HG03439 (cell line): ENCODE measurements around the gene CEP170B.
"Not testable (repeated sequence)": the region's sequence is repeated elsewhere in the genome, so short reads cannot be mapped to it uniquely, and the experiment has no call there.

ENCODE experiments used
- ATAC-seq: cut with Tn5 transposase; IDR thresholded peaks from one replicate; pipeline ENCODE4 v1.9.1; 2021; ENCODE audit warnings: mild to moderate bottlenecking, moderate library complexity; ENCODE audit not compliant: unreplicated experiment

CEP170B gene

DNA sequence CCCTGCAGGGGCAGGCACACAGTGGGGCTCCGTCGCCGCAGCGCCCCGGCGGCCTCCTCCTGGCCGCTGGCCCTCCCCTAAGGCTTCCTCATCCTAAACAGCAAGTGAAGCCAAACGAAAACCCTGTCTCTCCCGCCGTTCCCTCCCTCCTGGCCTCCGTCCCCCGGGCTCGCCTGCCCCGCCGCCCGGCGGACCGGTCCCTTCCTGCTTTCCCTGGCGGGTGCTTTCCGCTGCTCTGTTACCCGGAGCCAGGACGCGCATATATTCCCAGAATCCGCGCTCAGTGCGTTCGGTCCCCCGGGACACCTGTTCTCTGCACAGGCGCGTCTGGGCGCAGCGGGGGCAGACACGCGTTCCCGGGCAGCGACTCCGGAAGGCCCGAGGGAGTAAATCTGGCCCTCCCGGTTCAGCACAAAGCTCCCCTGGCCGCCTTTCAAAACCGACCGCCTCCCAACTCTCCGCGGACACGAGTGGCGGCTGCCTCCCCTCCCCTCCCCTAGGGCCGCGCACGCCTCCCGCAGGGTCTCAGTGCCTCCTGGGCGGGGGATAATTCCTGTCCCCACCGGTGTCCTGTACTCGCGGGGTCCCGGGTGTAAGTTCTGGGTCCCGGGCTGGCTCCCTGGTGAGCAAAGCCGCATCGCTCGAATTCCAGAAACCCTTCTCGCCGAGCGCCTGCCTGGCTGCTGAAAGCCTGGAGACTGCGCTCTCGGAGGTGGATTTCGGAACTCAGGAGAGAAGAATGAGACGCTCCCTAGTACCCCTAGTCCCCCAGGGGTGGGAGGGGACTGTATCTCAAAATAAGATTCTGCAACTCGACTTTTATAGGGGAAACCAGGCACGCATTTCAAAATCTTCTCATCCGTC, 21.4 kb upstream of the CEP170B start:
- ATAC-seq: no peak

DNA sequence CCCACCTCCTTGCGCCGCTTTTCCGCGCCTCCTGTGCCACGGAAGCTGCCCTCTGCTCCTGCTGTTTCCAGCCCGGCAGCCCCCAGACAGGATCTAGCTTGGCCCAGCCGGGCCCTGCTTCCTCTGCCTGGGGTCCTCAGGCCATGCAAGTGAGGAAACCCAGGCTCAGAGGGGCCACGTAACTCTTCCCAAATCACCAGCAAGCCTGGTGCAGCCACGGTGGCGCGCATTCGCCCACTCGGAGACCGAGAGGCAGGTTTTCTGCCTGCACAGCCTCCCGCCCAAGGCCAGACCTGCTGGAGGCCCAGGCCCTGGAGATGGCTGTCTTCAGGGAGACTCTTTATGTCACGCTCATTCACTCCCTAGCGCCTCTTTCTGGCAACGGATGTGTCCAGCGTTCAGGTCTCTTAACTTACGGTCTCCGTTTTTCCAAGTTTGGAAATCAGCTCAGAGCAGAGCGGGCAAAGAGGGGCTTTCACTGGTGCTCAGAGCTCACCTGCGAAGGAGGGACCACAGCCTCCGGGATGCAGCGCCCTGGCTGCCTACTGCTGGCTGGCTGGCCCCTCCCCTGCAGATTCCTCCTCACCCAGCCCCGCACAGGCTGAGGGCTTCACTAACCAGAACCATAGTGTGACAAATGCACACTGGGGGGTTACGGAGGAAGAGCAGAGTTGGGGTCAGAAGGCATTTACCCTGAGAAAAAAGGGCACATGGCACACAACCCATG, 20.6 kb upstream of the CEP170B start:
- no peak for ATAC-seq

DNA sequence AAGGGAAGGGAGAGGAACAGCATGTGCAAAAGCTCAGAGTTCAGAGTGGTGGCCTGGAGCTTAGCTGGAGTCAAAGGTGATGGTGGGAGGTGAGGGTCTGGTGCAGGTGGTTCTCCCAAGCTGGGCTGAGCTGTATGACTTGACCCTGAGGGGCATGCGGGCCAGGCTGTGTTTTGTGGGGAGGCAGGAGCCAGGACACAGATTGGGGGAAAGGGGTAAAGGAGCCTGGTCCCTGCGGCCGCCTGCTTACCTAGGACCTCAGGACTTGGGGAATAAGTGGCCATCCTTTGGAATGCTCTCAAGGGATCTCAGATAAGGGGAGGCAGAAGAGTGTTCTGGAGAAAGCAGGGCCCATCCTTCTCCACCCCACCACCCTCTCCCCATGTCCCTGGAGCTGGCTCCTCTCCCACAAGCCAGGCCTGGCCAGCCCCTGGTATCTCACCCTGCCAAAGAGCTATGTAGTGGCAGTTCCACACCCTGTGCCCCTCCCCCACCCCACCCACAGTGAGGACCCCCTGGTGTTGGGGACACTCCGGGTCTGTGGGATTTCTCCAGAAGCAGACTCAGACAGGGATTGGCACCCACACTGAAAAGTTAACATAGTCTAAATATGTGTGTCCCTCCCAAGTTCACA, 19.9 kb upstream of the CEP170B start:
- no peak for ATAC-seq

DNA sequence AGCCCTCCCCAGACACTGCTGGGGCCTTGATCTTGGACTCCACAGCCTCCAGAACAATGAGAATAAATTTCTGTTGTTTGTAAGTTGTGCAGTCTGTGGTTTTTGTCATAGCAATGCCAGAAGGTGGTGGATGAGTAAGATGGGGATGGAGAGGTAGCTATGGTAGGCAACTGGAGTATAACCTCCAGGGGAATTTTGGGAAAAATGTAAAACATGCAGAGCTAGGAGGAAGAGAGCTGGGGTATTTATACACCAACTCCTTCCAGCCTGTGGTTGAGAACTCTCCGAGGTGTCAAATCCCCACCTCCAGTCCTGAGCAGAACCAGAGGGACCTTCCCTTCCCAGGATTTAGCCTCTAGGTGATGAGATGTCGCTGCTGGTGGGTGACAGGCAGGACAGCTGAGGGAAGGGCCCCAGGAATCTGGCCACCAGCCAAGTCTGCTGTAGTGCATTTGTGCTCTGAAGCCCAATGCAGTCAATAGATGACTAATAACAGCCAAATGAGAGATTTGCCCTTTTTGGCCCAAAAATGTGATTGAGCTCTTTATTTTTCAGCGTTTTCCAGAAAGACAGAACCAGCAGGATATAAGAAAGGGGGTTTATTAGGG, 19.1 kb upstream of the CEP170B start:
- ATAC-seq: no peak

DNA sequence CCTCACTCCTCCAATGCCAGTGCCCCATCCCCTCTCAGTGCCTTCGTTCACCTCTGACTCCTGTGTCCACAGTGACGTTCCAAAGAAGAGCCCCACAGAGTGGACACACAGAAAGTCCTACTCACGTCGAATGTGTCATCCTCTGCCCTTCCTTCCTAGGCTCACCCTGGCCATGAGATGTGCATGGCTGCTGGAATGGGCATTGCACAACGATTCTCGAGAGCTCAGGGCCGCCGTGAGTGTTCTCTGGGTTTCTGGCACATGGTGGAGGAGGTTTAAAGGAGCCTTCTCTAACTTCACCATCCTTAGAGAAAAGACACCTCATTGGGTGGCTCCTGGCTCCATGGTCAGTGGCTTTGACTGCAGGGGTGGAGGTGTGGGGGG, 12.8 kb upstream of the CEP170B start:
- no peak for ATAC-seq

DNA sequence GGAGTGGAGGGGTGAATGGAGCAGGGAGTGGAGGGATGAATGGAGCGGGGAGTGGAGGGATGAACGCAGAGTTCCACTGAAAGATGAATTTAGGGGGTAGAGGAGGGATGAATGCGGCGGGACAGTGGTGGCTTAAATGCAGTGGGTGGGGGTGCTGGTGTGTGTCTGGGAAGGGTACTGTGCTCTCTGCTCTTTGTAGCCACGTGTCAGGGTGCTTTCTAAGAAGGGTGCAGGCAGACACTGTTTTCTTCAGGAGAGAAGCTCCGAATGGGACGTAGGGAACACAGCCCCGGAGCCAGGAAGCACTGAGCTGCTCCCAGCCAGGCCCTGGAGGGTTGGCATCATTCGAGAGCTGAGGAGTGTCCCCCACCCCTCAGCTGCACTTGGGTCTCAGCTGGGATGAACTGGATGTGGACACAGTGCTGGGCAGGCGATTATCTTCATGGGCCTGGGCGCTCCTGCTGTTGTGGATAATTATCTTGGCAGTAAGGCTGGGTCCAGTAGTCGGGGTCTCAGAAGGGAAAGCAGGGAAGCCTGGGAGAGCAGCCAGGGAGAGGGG, 9.5 kb upstream of the CEP170B start:
- ATAC-seq: no peak

GRCh38 chr14:104856157-104856868, 8.8 kb upstream of the CEP170B start:
- ATAC-seq: no peak

DNA sequence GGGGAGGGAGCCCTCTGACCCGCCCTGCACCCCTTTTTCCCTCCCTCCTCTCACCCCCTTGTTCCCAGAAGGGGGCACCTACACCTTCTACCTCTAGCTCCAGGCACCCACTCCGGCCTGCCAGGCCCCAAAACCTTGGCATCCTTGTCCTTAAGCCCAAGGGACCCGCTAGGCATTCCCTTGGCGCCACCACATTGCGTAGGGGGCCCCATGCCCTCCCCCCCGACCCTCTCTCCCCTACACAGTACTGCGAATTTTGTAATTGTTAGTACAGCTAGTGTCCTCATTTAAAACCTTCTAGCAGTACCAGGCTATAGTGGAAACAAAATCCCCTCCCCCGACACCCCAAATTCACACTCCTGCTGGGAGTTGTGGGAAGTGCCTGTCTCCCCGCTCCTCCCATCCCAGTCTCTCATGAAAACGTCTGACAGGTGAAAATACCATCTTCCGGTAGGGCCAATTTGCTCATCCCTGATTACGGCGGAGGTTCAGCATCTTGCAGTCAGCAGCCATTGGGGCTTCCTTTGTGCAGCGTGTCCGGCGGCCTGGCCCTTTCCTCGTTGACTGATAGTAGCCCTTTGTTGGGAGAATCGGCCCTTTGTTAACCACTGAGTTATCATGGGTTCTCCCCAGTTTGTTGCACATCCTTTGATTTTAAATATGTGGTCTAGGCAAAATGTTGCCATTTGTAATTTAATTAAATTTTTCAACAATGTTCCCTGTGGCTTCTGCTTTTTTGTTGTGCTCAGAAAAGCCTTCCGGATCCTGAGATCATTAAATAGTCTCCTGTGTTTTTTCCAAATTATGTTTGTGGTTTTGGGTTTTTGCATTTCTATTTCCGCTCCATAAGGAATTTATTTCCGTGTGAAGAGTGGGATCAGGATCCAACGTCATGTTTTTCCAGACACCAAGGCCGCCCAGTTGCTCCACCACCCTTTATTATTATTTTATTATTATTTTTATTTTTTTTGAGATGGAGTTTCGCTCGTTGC, 7.9 kb upstream of the CEP170B start:
- no peak for ATAC-seq

DNA sequence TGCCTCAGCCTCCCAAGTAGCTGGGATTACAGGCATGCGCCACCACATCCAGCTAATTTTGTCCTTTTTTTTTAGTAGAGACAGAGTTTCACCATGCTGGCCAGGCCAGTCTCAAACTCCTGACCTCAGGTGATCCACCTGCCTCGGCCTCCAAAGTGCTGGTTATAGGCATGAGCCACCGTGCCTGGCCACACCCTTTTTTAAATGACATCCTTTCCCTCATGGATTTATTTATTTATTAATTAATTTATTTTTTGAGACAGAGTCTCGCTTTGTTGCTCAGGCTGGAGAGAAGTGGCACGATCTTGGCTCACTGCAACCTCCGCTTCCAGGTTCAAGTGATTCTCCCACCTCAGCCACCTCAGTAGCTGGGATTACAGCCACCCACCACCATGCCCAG, 7.1 kb upstream of the CEP170B start:
- not testable (repeated sequence) for ATAC-seq

- no peak for ATAC-seq
Observed at GRCh38 chr14:104858811-104859426, 6.1 kb upstream of the CEP170B start.

- no peak for ATAC-seq
Observed at GRCh38 chr14:104859900-104860299, 5.2 kb upstream of the CEP170B start.

DNA sequence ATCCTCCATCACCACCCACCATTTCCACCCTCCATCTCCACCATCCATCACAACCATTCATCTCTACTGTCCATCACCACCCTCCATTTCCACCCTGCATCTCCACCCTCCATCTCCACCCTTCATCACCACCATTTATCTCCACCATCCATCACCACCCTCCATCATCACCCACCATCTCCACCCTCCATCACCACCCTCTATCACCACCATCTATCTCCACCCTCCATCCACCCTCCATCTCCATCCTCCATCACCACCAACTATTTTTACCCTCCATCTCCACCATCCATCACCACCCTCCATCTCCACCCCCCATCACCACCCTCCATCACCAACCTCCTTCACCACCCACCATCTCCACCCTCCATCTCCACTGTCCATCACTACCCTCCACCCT, 4.7 kb upstream of the CEP170B start:
- ATAC-seq: no peak

DNA sequence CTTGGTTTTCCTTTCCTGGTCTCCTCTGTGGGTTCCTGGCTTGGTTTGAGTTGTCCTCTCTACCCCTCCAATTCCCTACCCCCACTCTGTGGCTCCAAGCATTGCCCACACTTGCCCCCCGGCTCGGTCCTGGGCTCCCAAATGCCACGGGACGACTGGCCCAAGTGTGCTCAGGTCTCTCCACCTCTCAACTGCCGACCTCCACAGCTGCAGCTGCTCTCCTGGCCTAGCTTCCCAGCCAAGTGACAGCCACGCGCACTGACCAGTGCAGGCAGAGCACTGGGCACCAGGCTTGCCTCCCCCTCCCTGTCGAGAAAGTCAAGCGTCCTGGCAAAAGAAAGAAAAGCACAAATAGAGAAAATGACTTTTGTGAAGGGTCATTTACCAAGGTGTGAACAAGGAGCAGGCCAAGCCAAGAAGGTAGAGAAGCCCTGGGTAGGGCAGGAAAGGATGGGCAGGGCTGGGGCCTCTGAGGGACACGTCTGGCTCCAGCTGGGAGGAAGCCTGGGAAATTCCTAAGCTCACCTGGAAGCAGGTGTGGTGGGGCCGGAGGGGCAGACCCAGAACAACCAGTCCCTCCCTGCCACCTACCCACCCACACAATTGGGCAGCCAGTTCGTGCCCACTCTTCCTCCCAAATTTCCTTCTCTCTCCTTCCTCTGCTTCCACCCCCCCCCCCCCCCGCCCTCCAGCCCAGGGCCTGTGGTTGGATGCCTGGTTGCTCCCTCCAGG, 1.8 kb upstream of the CEP170B start:
- no peak for ATAC-seq

GRCh38 chr14:104863923-104864266, 1.2 kb upstream of the CEP170B start:
- no peak for ATAC-seq

DNA sequence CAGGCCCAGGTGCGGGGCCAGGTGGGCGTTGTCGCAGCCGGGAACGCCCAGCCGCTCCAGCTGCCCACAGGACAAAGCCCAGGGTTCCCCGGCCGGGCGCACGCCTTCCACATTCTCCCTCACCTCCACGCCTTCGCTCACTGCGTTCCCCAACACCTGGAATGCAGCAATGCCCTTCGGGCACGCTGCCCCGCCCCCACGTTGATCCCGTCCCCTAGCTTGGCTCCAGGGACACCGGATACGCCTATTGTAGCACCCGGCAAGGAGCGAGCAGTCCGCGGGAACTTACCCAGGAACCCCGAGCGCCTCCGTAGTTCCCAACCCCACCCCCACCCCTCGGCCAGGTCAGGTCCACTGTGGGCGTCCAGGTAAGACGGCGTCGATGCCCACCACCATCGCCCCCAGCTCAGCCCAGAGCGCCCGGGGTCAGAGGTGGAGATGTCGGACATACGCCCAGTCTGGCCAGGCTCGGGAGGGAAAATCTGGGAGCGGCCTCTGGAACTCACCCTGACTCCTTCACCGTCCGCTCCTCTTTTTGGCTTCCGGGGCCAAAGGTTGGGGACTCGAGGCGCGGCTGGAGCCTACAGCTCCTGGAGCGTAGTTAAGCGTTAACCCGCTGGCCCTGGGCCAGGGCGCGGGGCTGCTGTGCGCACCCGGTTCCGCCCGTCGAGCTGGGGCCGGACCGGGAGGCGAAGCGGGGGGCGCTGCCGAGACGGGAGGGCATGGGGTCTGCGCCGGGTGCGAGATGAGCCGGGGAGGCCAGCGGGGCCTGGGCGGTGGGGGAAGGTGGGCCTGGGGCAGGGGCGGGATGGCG, 594 bp upstream of the CEP170B start:
- no peak for ATAC-seq

DNA sequence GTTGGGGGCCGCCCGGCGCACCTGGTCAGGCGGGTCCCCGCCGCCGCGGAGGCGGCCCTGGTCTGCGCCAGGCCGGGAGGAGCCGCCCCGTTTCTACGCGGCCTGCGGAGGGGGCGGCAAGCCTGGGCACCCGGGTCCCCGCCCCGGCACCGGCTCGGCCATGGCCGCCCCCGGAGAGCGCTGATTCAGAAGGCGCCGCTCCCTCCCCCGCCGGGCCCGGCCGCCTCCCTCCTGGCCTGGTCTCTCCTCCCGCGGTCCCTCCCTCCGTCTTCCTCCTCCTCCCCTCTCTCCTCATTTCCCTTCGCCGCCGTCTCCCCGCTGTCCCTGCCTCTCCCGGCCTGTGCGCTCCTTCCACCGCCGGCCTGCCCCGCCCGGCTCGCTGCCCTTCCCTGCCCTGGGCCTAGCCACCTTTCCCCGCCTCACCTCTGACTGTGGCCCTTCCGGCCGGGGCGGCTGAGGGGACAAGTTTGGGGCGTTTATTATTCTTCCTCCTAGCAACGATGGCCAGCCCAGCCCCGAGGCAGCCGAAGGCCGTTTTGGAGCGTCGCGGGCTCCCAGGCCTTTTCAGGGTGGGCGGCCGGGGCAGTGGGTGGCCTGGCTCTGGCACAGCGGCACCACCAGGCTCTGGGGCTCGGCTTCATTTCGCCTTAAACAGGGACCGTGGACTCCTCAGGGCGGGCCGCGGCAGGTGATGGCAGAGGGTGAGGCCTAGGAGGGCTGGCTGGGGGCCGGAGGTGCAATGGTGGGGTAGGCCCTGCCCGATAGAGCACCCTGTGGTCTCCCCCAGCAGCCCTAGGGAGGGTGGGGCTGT, 768 bp downstream of the CEP170B start:
- ATAC-seq: no peak
